HG03558 (cell line): Measurements from ENCODE around the gene SYT2.
"Not testable (repeated sequence)": the region's sequence is repeated elsewhere in the genome, so short reads cannot be mapped to it uniquely, and the experiment has no call there.

ENCODE experiments used
- ATAC-seq: cut with Tn5 transposase; IDR thresholded peaks from one replicate; pipeline ENCODE4 v1.9.1; 2021; ENCODE audit warnings: moderate number of reproducible peaks; ENCODE audit not compliant: unreplicated experiment; ENCODE audit errors: extremely low read depth

Gene SYT2

GRCh38 chr1:202557662-202558061 is 152.6 kb downstream of the SYT2 start:
- ATAC-seq: not testable (repeated sequence)

- not testable (repeated sequence) for ATAC-seq
These were observed 154.2 kb downstream of the SYT2 start for GRCh38 chr1:202556037-202556436.

- ATAC-seq: not testable (repeated sequence)
These were observed 155.6 kb downstream of the SYT2 start for GRCh38 chr1:202554619-202555018.

GRCh38 chr1:202553560-202554038 is 156.7 kb downstream of the SYT2 start:
- ATAC-seq: no peak

- not testable (repeated sequence) for ATAC-seq
These were observed 157.2 kb downstream of the SYT2 start for GRCh38 chr1:202553078-202553477.

- ATAC-seq: not testable (repeated sequence)
These were observed 157.6 kb downstream of the SYT2 start for GRCh38 chr1:202552615-202553014.

- no peak for ATAC-seq
These were observed 158.6 kb downstream of the SYT2 start for GRCh38 chr1:202551683-202552082.

GRCh38 chr1:202550088-202550487 is 160.2 kb downstream of the SYT2 start:
- not testable (repeated sequence) for ATAC-seq

GRCh38 chr1:202547215-202547614 is 163.0 kb downstream of the SYT2 start:
- ATAC-seq: no peak

- ATAC-seq: peak; percentile 76
These were observed 163.5 kb downstream of the SYT2 start for GRCh38 chr1:202546796-202547195.

- ATAC-seq: peak; percentile 10
These were observed 163.9 kb downstream of the SYT2 start for GRCh38 chr1:202546377-202546776.

GRCh38 chr1:202545647-202546303 is 164.5 kb downstream of the SYT2 start:
- not testable (repeated sequence) for ATAC-seq

GRCh38 chr1:202544766-202545449 is 165.3 kb downstream of the SYT2 start:
- not testable (repeated sequence) for ATAC-seq

GRCh38 chr1:202543537-202543936 is 166.7 kb downstream of the SYT2 start:
- not testable (repeated sequence) for ATAC-seq

GRCh38 chr1:202542415-202542814 is 167.8 kb downstream of the SYT2 start:
- ATAC-seq: not testable (repeated sequence)

- ATAC-seq: not testable (repeated sequence)
These were observed 169.4 kb downstream of the SYT2 start for GRCh38 chr1:202540858-202541257.
